Activated CD8-positive, alpha-beta memory T cell treated with anti-CD3 and anti-CD28 coated beads for 1 hour (primary cell): ENCODE measurements around the gene TEAD2.

Experiments
- DNase-seq, 2 donors: peaks; one replicate each; pipeline ENCODE4 v3.0.0-alpha.2; 2020; ENCODE audit warnings: low read depth in 1 of 2; ENCODE audit errors: extremely low read depth in 1 of 2

TEAD2 gene

DNA sequence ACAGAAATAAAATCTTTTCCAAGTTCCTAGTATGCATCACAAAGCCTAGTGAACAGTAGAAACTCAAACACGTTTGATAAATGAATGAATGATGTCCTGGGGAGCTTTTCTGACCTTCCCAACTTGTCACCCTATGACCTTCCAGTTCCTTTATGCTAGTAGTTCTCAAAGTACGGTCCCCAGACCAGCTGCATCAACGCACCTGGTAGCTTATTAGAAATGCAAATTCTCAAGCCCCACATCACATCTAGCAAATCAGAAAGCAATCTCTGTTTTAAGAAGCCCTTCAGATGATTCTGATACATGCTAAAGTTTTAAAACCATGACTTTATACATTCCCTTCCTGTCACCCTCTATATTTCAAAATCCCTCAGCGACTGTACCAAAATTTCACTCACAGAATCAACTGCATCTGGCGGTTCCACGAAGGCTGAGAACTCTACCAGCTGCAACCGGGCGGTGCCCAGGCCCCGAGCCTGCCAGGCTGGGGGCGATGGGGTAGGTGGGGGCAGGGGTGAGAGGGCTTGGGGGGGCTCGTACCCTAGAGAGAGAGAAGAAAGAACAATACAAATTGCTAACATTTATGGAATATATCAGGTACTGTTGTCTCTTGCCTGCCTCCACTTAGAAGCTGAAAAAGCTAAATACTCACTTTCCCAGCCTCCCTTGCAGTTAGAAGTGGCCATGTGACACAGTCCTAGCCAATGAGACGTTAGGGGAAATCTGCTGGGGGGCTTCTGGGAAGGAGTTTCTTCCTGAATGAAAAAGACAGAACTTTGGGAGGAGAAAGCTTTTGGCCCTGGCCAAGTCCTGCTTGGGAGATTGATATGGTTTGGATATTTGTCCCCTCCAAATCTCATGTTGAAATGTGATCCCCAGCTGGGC lies 13.7 kb downstream of the TEAD2 start:
- DNase-seq: no peak

DNA sequence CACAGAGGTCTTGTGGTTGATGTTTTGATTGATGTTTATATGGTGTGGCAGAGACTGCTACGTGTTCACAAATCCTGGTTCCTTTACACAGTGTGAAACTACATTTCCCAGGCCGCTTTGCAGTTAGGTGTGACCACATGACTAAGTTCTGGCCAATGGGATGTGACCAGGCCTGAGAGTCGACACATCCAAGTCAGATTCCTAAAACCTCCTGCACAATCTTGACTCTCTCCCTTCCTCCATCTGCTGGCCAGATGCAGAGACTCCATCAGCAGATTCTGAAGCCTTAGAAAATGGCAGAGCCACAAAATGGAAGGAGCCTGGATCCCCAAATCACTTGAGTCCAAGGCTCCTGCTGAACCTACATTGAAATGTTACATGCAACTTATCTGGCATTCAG lies 14.4 kb downstream of the TEAD2 start:
- DNase-seq: no peak

- no peak for DNase-seq
Observed at GRCh38 chr19:49347191-49347590, 15.0 kb downstream of the TEAD2 start.

DNA sequence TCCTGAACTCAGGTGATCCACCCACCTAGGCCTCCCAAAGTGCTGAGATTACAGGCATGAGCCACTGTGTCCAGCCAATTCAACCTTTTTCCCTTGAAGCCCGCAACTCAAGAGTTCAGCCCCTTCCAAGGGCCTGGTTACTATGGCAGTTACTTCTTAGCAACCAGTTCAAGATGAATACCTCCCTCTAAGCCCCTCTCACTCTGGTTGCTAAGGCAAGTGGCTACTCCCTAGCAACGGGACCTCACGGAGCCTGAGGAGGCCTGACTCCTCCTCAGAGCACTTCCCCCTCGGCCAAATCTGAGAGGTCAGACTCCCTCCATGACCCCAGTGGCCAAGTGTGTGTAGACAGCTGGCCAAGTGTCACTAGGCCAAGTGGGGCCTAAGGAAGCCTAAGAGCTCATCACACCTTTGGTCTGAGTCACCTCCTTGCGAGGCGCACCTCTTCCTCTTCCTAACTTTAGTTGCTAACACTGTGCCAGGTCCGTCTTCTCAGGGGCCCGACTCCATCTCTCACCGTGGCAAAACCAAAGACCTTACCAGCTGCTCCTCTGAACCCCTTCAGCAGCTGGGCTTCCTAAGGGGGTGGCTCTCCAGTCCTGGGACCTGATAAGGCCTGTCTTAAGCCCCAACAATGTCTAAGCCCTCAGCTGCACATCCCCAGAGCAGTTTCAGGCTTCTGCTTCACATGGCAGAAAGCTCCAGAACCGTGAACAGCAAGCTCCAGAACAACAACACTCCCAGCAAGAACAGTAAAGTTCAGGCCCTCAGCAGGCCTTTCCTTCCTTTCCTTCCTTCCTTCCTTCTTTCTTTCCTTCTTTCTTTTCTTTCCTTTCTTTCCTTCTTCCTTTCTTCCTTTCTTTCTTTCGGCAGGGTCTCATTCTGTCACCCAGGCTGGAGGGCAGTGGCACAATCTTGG lies 17.5 kb downstream of the TEAD2 start:
- DNase-seq: no peak

DNA sequence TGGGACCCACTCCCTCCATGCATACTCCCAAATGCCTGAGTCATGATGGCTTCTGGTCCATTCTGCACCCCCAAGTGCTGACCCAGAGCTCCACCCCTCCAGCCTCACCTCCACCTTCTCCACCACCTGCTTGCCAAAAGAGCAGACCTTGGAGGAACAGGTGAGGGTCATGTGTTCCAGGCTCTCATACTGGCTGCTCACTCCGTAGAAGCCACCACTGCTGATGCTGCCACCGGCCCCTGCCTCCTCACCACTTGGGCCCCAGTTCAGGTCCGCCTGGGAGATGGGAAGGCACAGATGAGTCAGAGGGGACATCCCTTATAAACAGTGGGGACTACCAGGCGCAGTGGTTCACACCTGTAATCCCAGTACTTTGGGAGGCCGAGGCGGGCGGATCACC lies 19.1 kb downstream of the TEAD2 start:
- no peak for DNase-seq

- no peak for DNase-seq
Observed at GRCh38 chr19:49342291-49342721, 19.9 kb downstream of the TEAD2 start.

DNA sequence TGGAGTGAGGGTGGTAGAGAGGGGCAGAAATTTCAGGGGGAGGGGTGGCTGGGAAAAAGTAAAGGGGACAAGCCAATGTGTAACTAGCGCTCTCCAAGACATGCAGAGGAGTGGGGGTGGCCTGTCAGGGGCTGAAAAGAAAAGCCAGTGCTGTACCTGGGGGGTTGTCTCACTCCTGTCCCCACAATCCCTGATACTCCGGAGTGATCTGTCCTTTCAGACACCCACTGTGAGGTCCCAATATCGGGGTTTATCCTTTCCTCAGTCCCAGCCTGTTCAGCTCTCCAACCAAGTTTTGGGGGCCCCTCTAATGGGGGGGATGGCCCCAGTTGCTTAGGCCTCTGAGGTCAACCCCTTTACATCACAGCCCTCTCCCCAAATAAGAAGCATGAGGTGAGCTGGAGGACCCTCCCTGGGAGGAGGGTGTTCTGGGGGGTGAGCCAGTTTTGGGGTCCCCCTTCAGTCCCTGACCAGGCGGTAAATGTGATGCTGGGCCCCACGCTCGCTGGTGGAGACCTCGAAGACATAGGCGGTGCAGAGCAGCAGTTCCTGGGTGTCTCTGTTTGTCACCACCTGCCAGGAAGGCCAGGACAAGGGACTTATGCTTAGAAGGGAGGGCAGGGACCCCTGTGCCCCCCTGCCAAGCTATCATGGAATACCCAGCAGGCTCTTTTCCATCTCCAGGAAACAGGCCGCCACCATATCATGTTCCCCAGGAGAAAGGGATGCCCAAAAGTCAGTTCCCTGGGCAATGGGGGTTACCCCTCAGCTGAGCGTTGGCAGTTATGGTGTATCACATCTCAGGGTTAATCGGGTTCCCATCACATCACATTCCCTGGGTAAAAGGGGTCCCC lies 21.1 kb downstream of the TEAD2 start:
- no peak for DNase-seq

DNA sequence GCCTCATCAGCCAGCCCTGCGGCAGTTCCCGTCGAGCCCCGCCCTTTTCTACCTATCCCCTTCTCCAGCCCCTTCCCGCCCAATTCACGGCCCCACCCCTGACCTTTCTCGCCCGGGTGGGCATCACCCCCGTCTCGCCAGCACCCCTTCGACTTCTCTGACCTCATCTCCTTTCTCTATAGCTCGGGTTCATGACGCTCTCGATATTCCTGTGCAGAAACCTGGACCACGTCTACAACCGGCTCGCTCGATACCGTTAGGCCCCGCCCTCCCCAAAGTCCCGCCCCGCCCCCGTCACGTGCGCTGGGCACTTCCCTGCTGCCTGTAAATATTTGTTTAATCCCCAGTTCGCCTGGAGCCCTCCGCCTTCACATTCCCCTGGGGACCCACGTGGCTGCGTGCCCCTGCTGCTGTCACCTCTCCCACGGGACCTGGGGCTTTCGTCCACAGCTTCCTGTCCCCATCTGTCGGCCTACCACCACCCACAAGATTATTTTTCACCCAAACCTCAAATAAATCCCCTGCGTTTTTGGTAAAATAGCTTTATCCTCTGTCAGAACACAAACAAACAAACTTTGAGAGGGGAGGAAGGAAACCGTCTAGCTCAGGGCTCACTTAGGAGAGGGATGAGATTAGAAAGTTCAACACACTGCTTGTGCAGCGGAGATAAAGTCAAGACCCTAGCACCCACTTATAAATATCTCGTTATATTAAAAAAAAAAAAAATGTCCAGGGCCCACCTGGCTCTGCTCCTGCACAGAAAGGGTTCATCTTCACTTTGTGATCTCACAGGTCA lies 21.9 kb downstream of the TEAD2 start:
- DNase-seq: no peak

GRCh38 chr19:49339301-49340068 lies 22.7 kb downstream of the TEAD2 start:
- no peak for DNase-seq

- no peak for DNase-seq
Observed at GRCh38 chr19:49338691-49339300, 23.4 kb downstream of the TEAD2 start.

GRCh38 chr19:49338023-49338677 lies 24.1 kb downstream of the TEAD2 start:
- no peak for DNase-seq

DNA sequence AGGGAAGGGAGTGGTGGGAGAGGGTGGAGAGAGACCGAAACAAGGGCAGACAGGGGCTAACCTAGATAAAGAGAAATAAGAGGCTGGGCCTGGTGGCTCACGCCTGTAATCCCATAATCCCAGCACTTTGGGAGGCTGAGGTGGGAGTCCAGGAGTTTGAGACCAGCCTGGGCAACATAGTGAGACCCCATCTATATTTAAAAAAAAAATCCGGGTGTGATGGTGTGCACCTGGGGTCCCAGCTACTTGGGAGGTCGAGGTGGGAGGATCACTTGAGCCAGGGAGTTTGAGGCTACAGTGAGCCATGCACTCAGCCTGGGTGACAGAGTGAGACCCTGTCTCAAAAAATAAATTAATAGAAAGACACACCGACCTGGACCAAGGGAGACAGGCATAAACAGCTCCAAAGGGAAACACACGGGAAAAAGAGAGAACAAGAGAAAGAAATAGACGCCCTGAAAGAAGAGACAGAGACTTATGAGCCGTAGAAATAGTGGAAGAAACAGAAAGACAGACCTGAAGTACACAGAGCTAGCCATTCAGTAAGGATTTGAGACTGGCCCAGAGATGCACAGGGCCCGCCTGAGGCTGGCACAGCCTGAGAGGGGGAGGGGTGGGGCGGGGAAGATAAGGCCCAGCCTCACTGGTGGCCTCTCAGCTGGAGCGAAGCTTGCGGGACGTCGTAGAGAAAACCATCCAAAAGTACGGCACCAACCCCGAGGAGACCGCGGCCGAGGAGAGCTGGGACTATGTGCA lies 24.8 kb downstream of the TEAD2 start:
- no peak for DNase-seq

DNA sequence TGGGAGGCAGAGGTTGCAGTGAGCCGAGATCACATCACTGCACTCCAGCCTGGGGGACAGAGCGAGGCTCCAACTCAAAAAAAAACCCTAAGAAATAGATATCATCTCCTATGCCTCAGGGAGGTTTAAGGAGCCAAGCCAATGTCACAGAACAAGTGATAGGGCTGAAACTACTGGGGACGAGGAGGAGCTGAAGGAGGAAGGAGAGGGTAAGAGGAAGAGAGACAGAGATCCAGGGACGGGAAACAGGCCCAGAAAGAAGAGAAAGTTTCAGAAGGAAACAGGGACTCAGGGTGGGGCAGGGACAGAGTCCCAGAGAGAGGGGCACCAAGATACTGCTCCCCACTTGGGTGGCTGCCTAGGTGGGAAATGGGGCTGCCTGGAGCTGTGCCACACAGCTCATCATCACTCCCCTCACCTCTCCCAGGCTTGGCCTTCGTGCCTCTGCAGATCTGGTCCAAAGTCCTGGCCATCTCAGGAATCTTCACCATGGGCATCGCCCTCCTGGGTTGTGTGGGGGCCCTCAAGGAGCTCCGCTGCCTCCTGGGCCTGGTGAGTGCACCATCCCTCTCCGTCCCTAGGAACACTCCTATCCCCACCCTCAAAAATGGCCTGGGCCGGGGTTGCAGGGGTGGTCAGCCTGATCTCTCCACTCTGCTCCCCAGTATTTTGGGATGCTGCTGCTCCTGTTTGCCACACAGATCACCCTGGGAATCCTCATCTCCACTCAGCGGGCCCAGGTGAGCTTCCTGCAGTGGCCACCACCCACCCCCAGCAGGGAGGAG lies 25.5 kb downstream of the TEAD2 start:
- DNase-seq: no peak

GRCh38 chr19:49335784-49336481 lies 26.3 kb downstream of the TEAD2 start:
- DNase-seq: no peak

DNA sequence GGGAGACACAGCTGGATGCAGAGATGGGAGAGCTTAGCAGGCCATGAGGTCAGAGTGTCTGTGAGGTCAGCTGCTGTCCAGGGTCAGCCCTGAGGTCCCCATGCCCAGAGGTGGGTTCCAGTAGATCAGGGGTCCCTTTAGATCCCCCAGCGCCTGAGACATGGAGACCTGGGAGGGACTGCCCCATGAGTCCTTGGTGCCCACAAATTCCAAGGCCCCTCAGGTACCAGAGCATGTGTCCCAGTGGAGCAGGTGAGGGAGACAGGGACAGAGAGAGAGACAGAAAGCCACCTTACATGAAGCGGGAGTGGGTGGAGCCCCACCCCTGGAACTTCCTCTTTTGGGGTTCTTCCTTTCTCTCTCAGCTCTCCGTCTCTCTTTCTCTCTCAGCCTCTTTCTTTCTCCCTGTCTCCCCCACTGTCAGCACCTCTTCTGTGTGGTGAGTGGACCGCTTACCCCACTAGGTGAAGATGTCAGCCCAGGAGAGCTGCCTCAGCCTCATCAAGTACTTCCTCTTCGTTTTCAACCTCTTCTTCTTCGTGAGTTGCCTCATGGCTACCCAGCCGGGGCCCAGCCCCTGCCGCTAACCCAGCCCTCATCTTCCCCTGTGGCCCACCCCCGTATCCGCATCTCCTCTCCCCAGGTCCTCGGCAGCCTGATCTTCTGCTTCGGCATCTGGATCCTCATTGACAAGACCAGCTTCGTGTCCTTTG lies 27.0 kb downstream of the TEAD2 start, which contains the start of gene CD37:
Gene CD37, plus strand, starts transcription at position 336 of the 713 bp plus-strand sequence. Its CDS starts 135 bp downstream, at position 471.
- peak in 1 of 2 donors; percentile 45 for DNase-seq
